GM19239 (cell line): ENCODE measurements around the gene INSYN1.

Source experiments
- DNase-seq: peaks from one replicate; pipeline ENCODE4 v3.0.0; 2011; ENCODE audit warnings: low spot score; ENCODE audit not compliant: insufficient read length
- FAIRE-seq: peaks from 2 replicates; lab custom pipeline; 2011; peaks lifted over from hg19 to GRCh38; lab: Jason Lieb, UNC

INSYN1 gene

GRCh38 chr15:73695773-73696640 lies 57.1 kb downstream of the INSYN1 start:
- DNase-seq: no peak
- no peak for FAIRE-seq

GRCh38 chr15:73694419-73694818 lies 58.7 kb downstream of the INSYN1 start:
- FAIRE-seq (no peak), DNase-seq (no peak)

GRCh38 chr15:73691396-73691795 lies 61.8 kb downstream of the INSYN1 start:
- DNase-seq (no peak), FAIRE-seq (no peak)

GRCh38 chr15:73688455-73688854 lies 64.7 kb downstream of the INSYN1 start:
- DNase-seq (no peak), FAIRE-seq (no peak)

- DNase-seq (no peak), FAIRE-seq (no peak)
Measured at GRCh38 chr15:73687351-73687750, 65.8 kb downstream of the INSYN1 start.

GRCh38 chr15:73686781-73687256 lies 66.3 kb downstream of the INSYN1 start:
- FAIRE-seq: no peak
- no peak for DNase-seq

GRCh38 chr15:73685981-73686380 lies 67.2 kb downstream of the INSYN1 start:
- FAIRE-seq (no peak), DNase-seq (no peak)
